Cerebellar cortex (tissue), 1 donor: ENCODE data around the gene ZNF746.
A peak's percentile ranks its signal among the peaks of the same experiment; 100 is the strongest.
"Not testable (repeated sequence)": the region's sequence is repeated elsewhere in the genome, so short reads cannot be mapped to it uniquely, and the experiment has no call there.

Experiments used
- DNase-seq: peaks from one replicate; pipeline ENCODE4 v3.0.0-alpha.2; 2015; ENCODE audit warnings: low spot score

ZNF746 gene

GRCh38 chr7:149497467-149498261, at the start of gene ZNF746:
TSS of gene ZNF746 (minus strand) at chr7:149497809. CDS start at chr7:149497536, 273 bp downstream.
- DNase-seq = peak; percentile 76

- DNase-seq = no peak
These were observed 49.5 kb upstream of the ZNF746 start for GRCh38 chr7:149547126-149547525.

DNA sequence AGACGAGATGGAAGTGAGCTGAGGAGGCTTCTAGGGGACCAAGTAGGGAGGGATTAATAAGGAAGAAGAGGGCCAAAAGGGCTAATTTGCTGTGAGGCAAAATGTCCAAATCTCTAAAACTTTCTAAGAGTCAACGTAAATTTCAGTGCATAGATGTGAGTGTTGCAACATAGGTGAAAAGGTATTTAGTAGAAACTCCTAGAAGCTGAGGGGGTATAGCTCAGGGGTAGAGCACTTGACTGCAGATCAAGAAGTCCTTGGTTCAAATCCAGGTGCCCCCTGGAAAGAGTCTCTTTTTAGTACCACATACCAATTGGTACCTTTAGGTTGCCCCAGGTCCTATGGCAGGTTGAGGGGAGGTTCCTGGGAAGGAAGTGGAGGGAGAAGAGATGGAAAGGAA, 48.7 kb upstream of the ZNF746 start:
- DNase-seq = no peak

GRCh38 chr7:149544028-149544427, 46.4 kb upstream of the ZNF746 start:
- DNase-seq = no peak

DNA sequence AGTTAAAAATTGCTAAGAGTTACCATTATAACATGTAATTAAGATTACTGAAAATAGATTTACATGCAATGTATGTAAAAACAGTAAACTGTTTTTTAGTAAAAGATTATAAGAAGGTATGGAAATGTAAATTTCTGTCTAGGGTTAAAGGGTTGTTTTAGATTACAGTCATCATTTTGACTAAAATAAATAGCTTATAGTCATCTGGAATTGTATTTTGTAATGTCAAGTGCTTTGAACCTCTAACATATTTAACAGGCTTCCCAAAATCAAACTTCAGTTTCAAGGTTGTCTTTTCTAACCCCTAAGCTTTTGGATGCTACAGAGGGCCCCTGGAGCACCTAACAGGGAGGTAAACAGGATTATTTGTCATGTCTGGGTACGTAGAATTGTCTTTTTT, 35.0 kb upstream of the ZNF746 start:
- DNase-seq = no peak

GRCh38 chr7:149529136-149529718, 31.6 kb upstream of the ZNF746 start:
- no peak for DNase-seq

GRCh38 chr7:149527414-149527813, 29.8 kb upstream of the ZNF746 start:
- no peak for DNase-seq

DNA sequence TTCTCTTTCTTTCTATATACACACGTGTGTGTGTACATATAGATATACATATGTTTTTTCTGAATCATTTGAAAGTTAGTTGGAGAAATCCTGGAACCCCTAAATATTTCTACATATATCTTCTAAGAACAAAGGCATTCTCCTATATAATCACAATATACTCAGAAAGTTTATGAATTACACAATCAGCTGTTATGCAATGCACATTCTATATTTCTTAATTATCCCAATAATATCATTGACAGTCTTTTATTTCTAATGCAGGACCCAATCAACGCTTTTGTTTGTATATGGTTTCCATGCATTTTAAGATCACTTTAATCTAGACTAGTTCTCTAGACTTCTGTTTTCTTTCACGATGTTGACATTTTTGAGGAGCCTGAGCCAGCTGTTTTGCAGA, 27.7 kb upstream of the ZNF746 start:
- no peak for DNase-seq

DNA sequence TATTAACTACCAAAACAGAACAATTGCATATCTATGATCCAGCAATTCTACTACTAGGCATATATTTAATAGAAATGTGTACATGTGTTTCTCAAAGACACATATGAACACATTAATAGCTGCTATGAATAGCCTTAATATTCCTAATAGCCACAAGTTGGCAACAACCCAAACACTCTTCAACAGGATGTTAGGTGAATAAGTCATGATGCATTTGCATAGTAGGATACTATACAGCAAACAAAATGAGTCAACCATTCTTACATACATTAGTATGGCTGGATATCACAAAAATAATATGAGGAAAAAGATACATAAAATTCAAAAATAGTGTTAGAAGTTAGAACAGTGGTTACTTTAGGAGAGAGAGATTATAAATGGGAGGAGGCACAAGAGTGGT, 26.8 kb upstream of the ZNF746 start:
- DNase-seq = no peak

DNA sequence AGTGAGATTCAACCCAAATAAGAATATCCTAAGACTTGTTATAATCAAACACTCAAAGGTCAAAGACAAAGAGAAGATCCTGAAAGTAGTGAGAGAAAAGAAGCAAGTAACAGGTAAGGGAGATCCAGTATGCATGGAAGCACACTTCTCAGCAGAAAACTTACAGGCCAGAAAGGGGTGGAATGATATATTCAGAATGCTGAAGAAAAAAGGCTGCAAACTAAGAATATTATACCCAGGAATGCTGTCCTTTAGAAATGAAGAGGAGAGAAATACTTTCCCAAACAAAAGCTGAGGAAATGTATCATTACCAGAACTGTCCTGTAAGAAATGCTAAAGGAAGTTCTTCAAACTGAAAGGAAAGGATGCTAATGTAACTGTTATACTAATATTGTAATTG, 12.6 kb upstream of the ZNF746 start:
- no peak for DNase-seq

- no peak for DNase-seq
These were observed 12.2 kb upstream of the ZNF746 start for GRCh38 chr7:149509774-149510173.

- DNase-seq = no peak
These were observed 7.9 kb upstream of the ZNF746 start for GRCh38 chr7:149505551-149505950.

DNA sequence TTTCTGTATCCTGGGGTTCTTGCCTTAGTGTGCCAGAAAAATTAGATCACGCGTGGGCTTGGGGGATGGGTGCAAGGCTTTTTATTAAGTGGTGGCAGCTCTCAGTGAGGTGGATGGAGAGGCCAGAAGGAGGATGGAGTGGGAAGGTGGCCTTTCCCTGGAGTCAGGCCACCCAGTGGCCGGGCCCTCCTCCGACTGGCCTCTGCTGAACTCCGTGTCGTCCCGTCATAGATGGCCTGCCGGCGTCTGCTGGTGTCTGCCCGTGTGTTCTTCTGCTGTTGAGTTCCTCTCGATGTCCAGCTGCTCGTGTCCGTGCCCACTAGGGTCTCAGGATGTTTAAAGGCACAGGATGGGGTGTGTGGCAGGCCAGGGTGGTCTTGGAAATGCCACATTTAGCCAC, 4.0 kb upstream of the ZNF746 start:
- no peak for DNase-seq

- no peak for DNase-seq
These were observed 3.3 kb upstream of the ZNF746 start for GRCh38 chr7:149500910-149501309.

GRCh38 chr7:149500201-149500600, 2.6 kb upstream of the ZNF746 start:
- DNase-seq = no peak

DNA sequence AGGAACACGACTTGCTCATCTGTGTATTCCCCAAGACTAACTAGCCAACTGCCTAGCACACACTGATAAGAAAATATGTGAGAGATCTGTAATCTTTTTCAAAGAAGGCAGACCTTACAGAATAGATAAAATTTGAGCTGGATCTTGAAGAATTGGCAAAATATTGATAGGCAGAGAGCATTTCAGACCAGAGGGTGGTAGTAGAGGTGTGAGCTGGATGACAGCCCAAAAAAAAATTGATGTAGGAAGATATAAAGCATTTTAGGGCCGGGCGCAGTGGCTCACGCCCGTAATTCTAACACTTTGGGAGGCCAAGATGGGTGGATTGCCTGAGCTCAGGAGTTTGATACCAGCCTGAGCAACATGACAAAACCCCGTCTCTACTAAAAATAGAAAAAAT, 1.2 kb upstream of the ZNF746 start:
- no peak for DNase-seq

GRCh38 chr7:149496642-149497391, 792 bp downstream of the ZNF746 start:
- peak; percentile 27 for DNase-seq

- DNase-seq = peak; percentile 53
These were observed 1.6 kb downstream of the ZNF746 start for GRCh38 chr7:149495785-149496641.

- DNase-seq = no peak
These were observed 2.8 kb downstream of the ZNF746 start for GRCh38 chr7:149494738-149495368.

GRCh38 chr7:149493975-149494374, 3.6 kb downstream of the ZNF746 start:
- not testable (repeated sequence) for DNase-seq

- no peak for DNase-seq
These were observed 4.2 kb downstream of the ZNF746 start for GRCh38 chr7:149493366-149493765.
